Gastroesophageal sphincter (tissue), 4 donors: ENCODE results near the gene BPGM. TPM values are rescaled to one million over a fixed set of nuclear protein-coding genes. Genes with fewer than 3 reads are reported as not detected.

ENCODE experiments used
- ATAC-seq: fragments of 150-250 bp; one replicate; pipeline ENCODE4 v1.9.1; 2016; ENCODE audit warnings: mild to moderate bottlenecking, moderate library complexity
- H3K27ac ChIP-seq, 4 donors: fragments of 200-600 bp; sonication (generic) in 3 of 4; 1 replicate in 3 of 4; 2 replicates in 1 of 4; pipeline ENCODE4 v1.5.1; 2016 to 2019
- H3K27me3 ChIP-seq: fragments of 200-600 bp; sonication (generic); one replicate; pipeline ENCODE4 v1.5.1; 2019
- H3K36me3 ChIP-seq, 2 donors: fragments of 200-600 bp; sonication (generic); one replicate each; pipeline ENCODE4 v1.5.1; 2019; ENCODE audit warnings: control low read depth in 1 of 2
- H3K4me1 ChIP-seq, 3 donors: fragments of 200-600 bp; sonication (generic); 1 replicate in 2 of 3; 2 replicates in 1 of 3; pipeline ENCODE4 v1.5.1; 2016 to 2019; ENCODE audit warnings: control low read depth in 2 of 3
- H3K4me3 ChIP-seq, 2 donors: fragments of 200-600 bp; sonication (generic); one replicate each; pipeline ENCODE4 v1.5.1; 2019; ENCODE audit warnings: mild to moderate bottlenecking in 1 of 2, moderate library complexity in 1 of 2
- H3K9me3 ChIP-seq, 3 donors: fragments of 200-600 bp; sonication (generic); one replicate each; pipeline ENCODE4 v1.5.1; 2017 to 2019; ENCODE audit warnings: control low read depth in 2 of 3
- EP300 ChIP-seq: sonication (generic); formaldehyde crosslinking; IDR thresholded peaks from one replicate; pipeline ENCODE4 v1.6.1; 2017; ENCODE audit warnings: antibody characterized with exemption, mild to moderate bottlenecking
- POLR2A ChIP-seq, 2 donors: fragments of 450-650 bp; IDR thresholded peaks; one replicate each; pipeline ENCODE4 v1.6.1; 2017; ENCODE audit warnings: antibody characterized with exemption in 2 of 2, mild to moderate bottlenecking in 2 of 2, moderate library complexity in 1 of 2
- POLR2AphosphoS5 ChIP-seq: sonication (generic); formaldehyde crosslinking; IDR thresholded peaks from one replicate; pipeline ENCODE4 v1.6.1; 2017; ENCODE audit warnings: antibody characterized with exemption
- WGBS, 2 donors: methylation state at CpG; one replicate each; pipeline ENCODE4 v1.1.5; 2018; ENCODE audit warnings: low coverage in 1 of 2; 5-methylcytosine and 5-hydroxymethylcytosine counted together
- total RNA-seq, 4 donors: library from RNA; depleted of rRNA; stranded (reverse); fragments of >200 nt; gene quantifications; one replicate each; pipeline ENCODE4 v1.1.0, GENCODE V29; 2016
- TF ChIP-seq, protein P1 (sequence below), 4 experiments: fragments of 200-600 bp in 2 of 4; fragments of 450-650 bp in 2 of 4; sonication (generic) in 1 of 4; IDR thresholded peaks; one replicate each; pipeline ENCODE4 v1.5.1; 2017 to 2019; ENCODE audit warnings: antibody characterized with exemption in 4 of 4, mild to moderate bottlenecking in 2 of 4, moderate library complexity in 2 of 4

Gene BPGM
- total RNA-seq, 4 donors from 2014 or later: 16.0 to 35.6 (median 29.6) TPM

DNA sequence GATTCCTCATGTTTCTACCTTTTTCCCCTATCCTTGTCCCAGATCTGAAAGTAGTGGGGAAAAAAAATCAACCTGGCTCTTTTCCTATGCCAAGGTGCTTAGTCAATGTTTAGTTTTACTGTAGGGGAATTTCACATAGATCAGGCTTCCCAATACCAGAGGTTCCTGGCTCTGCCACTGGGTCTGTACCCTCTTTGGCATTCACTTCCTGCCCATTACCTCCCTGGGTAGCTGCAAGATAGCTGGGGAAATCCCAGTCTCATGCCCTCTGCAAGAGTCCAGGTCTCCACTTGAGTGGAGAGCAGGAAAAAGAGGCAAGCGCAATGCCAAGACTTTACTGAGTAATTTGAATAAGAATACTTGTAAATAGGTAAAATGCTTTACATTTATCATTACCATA is 3.5 kb upstream of the BPGM start:
- Histone ChIP-seq H3K27me3 (no peaks in the 10 kb centered on the region), H3K4me1 (peaks cover 7 to 25% (median 7%) of the 10 kb centered on the region in 3 donors), H3K36me3 (no peaks in the 10 kb centered on the region), H3K27ac (no peak overlapping the region), H3K9me3 (no peaks in the 10 kb centered on the region), H3K4me3 (no peak overlapping the region)
- no peak for ATAC-seq
- TF ChIP-seq, protein P1, sequence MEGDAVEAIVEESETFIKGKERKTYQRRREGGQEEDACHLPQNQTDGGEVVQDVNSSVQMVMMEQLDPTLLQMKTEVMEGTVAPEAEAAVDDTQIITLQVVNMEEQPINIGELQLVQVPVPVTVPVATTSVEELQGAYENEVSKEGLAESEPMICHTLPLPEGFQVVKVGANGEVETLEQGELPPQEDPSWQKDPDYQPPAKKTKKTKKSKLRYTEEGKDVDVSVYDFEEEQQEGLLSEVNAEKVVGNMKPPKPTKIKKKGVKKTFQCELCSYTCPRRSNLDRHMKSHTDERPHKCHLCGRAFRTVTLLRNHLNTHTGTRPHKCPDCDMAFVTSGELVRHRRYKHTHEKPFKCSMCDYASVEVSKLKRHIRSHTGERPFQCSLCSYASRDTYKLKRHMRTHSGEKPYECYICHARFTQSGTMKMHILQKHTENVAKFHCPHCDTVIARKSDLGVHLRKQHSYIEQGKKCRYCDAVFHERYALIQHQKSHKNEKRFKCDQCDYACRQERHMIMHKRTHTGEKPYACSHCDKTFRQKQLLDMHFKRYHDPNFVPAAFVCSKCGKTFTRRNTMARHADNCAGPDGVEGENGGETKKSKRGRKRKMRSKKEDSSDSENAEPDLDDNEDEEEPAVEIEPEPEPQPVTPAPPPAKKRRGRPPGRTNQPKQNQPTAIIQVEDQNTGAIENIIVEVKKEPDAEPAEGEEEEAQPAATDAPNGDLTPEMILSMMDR (IDR thresholded peaks at IDR 0.05): no peak
- no peak for TF ChIP-seq POLR2A (IDR thresholded peaks at IDR 0.05)
- no peak for TF ChIP-seq POLR2AphosphoS5
- TF ChIP-seq EP300: no peak
- WGBS, 2 donors: 73 to 86% methylated on average over 1 of the region's 1 CpG

DNA sequence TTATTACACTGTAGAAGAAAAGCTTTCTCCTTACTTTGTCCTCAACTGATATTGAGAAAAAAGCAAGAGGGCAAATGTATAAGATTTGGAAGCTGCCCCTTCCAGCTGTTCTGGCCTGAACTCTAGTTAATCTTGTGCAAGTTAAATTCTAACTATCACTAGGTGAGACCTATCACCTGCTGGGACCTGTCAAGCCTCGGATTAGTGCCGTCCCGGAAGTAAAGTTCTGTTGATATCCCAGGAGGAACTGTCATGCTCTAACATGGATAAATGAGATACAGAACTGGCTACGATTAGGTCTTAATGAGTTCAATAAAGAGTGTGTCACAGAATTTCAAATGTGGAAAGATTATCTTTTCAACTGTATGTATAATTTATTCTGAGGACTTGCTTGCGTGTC is 1.2 kb upstream of the BPGM start:
- WGBS, 2 donors: 46 to 75% methylated on average over 1 to 5 of the region's 5 CpGs
- H3K36me3 ChIP-seq: no peaks in the 10 kb centered on the region
- peak overlapping the region in 3 of 4 donors; percentile 77 to 86 (median 81) for H3K27ac ChIP-seq
- H3K4me1 ChIP-seq: peaks cover 7 to 40% (median 12%) of the 10 kb centered on the region in 3 donors
- H3K9me3 ChIP-seq: no peaks in the 10 kb centered on the region
- no peaks in the 10 kb centered on the region for H3K27me3 ChIP-seq
- H3K4me3 ChIP-seq: peak overlapping the region; percentile 67 to 97
- no peak for TF ChIP-seq EP300
- TF ChIP-seq, protein P1 (IDR thresholded peaks at IDR 0.05): no peak
- TF ChIP-seq POLR2AphosphoS5: no peak
- TF ChIP-seq POLR2A (IDR thresholded peaks at IDR 0.05): no peak
- no peak for ATAC-seq

DNA sequence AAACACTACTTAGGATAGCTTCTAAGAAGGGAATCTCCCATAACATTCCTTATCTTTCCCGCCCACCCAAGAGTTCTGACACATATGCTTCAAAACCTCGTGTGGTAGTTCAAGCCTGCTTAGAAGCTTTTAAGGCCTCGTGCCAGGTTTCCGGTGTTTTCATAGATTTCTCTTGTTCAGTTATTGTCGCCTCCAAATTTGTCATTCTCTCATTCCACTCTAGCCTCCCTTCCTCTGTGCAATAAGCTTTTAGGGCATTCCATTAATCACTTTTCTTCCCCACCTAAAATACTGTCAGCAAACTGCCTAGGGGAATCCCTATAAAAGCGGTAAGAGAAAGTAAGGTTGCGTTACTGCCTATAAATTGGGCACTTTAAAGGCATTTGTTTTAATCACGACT is 718 bp upstream of the BPGM start:
- Histone ChIP-seq H3K4me1 (peaks cover 7 to 40% (median 12%) of the 10 kb centered on the region in 3 donors), H3K4me3 (peak overlapping the region; percentile 67 to 97), H3K27me3 (no peaks in the 10 kb centered on the region), H3K36me3 (no peaks in the 10 kb centered on the region), H3K9me3 (no peaks in the 10 kb centered on the region), H3K27ac (peak overlapping the region; percentile 77 to 91 (median 84))
- WGBS, 2 donors: 2 to 3% methylated on average over 8 of the region's 8 CpGs
- TF ChIP-seq POLR2A (IDR thresholded peaks at IDR 0.05) (no peak), POLR2AphosphoS5 (no peak), EP300 (no peak)
- TF ChIP-seq, protein P1 (IDR thresholded peaks at IDR 0.05): no peak
- no peak for ATAC-seq

DNA sequence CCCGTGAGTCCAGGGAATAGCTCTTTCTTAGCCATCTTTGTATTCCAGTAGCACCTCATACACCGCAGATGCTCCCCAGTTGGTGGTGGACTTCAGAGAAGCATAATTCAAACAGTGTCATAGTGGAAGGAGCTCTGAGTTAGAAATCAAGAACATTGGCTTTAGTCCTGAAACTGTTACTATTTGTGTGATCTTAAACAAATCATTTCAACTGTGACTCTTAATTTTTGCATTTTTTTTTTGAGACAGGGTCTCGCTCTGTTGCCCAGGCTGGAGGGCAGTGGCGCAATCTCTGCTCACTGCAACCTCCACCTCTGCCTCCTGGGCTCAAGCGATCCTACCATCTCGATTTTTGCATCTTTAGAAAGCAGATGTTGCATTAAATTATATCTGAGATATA is 1.8 kb downstream of the BPGM start:
- no peak overlapping the region for H3K4me3 ChIP-seq
- H3K27ac ChIP-seq: no peak overlapping the region
- H3K9me3 ChIP-seq: no peaks in the 10 kb centered on the region
- H3K4me1 ChIP-seq: peaks cover 7 to 40% (median 12%) of the 10 kb centered on the region in 3 donors
- WGBS, 2 donors: 96 to 99% methylated on average over 5 to 6 of the region's 6 CpGs
- no peaks in the 10 kb centered on the region for H3K36me3 ChIP-seq
- no peak for ATAC-seq
- TF ChIP-seq POLR2A (IDR thresholded peaks at IDR 0.05): no peak
- TF ChIP-seq, protein P1 (IDR thresholded peaks at IDR 0.05): no peak
- no peaks in the 10 kb centered on the region for H3K27me3 ChIP-seq

DNA sequence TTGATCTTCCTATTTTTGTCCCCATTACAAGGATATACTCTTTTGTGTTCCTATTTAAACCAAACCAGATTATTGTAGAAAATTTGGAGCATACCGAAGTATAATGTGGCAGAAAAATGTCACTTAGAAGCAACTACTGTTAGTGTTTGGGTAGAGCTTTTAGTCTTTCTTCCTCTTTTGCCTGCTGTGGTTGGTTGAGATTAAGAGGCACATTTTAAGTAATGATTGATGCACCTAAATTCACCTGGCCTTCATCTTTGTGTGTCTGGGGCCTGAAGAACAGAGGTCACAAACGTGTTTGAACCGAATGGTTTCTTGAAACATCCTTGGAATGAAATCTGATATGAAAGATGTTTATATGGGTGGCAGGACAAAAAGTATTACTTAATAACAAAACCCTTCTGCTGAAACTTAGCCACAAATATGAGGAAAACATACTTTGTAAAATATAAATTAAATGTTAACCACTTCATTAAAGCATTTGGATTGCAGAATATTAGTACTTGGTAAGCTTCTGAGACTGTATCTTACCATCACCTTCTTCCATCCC is 2.6 kb downstream of the BPGM start:
- Histone ChIP-seq H3K9me3 (no peaks in the 10 kb centered on the region), H3K27ac (no peak overlapping the region), H3K27me3 (no peaks in the 10 kb centered on the region), H3K4me3 (no peak overlapping the region), H3K4me1 (peaks cover 7 to 40% (median 12%) of the 10 kb centered on the region in 3 donors), H3K36me3 (no peaks in the 10 kb centered on the region)
- no peak for TF ChIP-seq POLR2AphosphoS5
- TF ChIP-seq, protein P1 (IDR thresholded peaks at IDR 0.05): no peak
- TF ChIP-seq POLR2A (IDR thresholded peaks at IDR 0.05): no peak
- 55 to 64% methylated on average over 3 of the region's 3 CpGs for WGBS, 2 donors
- no peak for ATAC-seq
